HG03439 (cell line): ENCODE measurements around the gene ALS2CL.
"Not testable (repeated sequence)": the region's sequence is repeated elsewhere in the genome, so short reads cannot be mapped to it uniquely, and the experiment has no call there.

ENCODE experiments used
- ATAC-seq: cut with Tn5 transposase; IDR thresholded peaks from one replicate; pipeline ENCODE4 v1.9.1; 2021; ENCODE audit warnings: mild to moderate bottlenecking, moderate library complexity; ENCODE audit not compliant: unreplicated experiment

Gene ALS2CL, protein sequence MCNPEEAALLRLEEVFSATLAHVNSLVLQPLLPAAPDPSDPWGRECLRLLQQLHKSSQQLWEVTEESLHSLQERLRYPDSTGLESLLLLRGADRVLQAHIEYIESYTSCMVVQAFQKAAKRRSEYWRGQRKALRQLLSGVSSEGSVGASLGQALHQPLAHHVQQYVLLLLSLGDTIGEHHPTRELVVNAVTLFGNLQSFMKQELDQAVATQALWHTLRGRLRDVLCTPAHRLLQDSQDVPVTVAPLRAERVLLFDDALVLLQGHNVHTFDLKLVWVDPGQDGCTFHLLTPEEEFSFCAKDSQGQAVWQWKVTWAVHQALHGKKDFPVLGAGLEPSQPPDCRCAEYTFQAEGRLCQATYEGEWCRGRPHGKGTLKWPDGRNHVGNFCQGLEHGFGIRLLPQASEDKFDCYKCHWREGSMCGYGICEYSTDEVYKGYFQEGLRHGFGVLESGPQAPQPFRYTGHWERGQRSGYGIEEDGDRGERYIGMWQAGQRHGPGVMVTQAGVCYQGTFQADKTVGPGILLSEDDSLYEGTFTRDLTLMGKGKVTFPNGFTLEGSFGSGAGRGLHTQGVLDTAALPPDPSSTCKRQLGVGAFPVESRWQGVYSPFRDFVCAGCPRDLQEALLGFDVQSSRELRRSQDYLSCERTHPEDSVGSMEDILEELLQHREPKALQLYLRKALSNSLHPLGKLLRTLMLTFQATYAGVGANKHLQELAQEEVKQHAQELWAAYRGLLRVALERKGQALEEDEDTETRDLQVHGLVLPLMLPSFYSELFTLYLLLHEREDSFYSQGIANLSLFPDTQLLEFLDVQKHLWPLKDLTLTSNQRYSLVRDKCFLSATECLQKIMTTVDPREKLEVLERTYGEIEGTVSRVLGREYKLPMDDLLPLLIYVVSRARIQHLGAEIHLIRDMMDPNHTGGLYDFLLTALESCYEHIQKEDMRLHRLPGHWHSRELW

DNA sequence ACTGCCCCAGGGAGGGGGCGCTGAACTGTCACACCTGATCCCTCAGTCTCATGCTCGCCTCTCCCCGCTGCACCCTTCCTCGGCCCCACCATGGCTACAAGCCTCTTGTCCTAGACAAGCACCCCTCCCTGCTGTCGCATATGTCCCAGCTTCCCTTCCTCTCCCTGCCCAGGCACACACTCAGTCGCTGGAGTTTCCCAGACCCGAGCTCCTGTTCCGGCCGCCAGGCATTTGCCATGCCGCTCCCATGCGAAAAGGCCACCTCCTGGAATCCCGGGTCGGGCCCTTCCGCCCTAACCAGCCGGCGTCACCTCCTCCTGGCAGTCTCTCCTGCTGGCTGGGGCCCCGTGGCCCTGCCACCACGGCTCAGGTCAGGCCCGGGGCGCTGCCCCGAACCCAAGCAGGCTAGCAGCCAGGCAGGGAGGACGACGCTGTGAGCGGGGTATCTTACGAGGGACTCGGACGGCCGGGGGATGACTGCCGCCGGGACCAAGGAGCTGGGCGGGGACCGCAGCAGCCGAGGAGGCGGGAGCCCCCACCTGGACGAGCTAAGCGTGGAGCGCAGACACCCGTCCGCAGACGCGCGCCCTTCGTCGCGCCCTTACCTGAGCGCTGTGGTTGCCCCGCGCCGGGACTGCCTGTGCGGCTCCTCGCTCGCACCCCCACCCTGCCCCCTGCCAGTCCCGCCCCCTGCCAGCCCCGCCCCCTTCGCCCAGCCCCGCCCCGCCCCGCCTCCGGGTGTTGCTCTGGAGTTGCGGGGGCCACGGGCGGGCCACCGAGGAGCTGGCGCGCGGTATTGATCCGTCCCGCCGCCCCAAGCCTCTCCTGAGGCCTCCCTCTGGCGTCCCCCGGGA is at the start of gene ALS2CL:
Gene ALS2CL (minus strand): TSS at position 642 of the 854 bp plus-strand sequence. CDS start 4,239 bp downstream, outside the sequence.
- no peak for ATAC-seq

DNA sequence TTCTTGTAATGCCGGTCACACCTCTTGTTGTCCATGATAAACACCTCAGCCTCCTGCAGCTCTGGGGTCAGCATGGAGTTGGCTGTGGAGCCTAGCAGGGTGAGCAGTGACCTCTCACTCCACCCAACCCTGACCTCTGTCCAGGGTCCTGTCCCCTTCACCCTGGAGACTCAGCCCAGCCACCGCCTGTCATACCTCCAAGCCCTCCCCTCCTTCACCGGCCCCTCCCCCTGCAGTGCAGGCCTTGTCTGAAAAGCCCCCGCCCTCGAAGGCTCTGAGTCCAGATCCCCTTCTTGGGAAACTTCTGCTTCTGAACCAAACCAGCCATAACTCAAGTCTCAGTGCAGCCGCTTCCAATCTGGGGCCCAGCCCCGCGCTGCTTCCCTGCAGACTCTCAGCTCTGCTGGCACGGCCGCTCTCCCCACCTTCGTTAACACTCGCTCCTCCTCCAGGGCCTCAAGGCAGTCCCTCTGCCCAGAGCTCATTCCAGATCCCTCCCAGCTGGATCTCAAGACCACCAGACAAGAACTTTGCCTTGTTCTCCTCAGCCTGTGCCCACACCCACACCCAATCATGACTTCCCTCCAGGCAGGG is 49.6 kb upstream of the ALS2CL start:
- ATAC-seq: no peak

DNA sequence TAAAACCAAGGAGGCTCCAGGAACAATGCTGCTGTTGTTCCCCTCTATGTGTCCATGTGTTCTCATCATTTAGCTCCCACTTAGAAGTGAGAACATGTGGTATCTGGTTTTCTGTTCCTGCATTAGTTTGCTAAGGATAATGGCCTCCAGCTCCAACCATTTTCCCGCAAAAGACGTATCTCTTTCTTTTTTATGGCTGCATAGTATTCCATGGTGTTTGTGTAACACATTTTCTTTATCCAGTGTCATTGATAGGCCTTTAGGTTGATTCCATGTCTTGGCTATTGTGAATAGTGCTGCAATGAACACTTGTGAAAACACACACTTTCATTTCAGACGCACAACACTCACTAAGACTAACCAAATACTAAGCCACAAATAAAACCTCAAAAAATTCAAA is 46.1 kb upstream of the ALS2CL start:
- not testable (repeated sequence) for ATAC-seq

DNA sequence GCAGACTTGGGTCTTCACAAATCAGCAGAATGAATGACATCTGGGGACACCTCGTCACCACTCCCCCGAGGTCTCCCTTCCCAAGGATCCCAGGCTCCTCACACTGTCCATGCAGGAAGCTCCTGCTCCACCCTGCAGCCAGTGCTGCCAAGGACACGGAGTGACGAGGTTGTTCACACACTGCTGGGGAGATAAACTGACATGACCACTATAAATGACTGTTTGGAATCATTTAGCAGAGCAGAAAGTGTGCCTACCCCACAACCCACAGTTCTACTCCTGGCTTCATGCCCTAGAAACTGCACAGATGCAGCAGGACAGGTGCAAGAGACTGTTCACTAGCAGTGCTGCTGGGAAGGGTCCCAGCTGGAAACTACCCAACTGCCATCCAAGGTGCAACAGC is 43.9 kb upstream of the ALS2CL start:
- no peak for ATAC-seq

DNA sequence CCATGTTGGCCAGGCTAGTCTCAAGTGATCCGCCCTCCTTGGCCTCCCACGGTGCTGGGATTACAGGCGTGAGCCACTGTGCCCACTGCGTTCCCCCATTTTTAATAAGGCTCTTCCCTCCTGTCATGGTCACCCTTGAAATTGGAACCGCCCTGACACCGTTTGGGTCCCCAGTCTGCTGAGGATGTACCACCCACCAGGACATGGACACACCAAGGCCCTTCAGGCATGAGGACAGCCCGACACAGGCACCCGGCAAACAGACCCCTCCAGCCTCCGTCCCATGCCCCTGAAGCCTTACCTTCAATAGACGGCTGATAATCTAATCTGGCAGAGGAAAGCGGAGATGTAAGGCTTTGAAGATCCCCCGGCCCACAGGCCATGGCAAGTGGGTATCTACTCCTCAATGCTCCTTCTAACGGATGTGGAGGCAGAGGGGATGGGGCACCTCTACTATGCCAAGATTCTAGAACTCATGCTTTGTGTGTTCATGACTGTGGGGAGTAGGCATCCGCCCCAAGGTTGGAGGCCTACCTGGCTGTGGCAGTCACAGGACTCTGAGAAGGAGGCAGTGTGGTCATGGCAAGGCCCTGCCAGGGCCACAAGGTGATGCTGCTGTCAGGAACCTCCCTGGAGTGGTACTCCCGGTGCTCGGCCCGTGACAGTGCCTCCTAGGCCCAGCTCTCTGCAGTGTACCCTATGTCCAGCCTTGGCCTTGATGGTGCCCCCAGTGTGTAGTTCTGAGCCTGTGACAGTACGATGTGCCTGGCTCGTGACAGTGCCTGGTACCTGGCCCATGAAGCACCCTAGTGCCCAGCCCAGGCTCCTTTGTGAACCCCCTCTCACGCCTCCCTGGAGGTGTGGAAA is 42.8 kb upstream of the ALS2CL start:
- ATAC-seq: no peak

DNA sequence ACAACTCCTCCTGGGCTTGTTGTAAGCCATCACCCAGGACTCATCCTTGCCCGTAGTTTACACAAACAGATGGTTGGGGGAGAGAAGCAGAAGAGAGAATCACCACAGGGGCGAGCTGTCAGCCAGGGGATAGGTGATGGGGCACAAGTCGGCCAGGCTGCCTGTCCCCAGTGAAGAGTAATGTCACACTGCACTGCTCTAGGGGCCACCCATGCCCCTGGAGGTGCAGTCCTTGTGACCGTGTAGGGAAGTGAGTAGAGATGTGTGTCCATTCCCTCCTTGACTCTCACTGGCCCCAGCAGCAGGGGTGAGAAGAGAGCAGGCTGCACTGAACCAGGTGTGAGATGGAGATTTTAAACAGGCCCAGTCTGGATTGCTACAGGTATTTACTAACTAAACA is 41.3 kb upstream of the ALS2CL start:
- no peak for ATAC-seq

DNA sequence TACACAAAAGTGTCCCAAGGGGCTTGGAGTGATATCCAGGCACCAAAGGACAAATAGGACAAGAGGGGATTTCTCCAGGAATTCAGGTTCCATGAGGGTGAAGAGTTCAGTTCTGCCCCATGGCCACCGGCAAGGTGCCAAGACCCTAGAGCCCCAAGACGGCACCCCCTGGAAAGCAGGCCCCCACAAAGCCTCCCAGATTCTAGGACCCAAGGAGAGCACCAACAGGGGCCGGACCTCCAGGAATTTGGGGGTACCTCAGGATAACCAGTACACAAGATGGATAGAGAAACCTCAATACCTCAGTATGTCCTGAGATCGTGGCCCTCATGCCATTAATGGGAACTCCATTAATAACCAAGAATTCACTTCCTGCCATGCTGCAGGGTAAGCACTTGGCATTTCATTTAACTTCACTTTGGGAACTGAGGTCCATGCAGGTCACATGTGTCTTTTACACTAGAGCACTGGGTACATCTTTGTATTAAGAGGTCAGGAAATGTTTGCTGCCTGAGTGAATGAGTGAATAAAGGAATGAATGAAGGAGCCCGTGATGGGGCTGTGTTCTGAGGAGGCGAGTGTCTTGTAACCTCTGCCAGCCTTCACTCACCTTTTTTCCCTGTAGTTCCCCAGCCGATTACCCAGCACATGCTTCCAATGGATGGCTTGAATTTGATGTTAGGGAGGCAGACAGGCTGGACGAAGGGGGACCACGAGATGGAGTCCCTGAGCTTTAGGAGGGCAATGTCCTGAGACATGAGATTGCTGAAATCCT is 39.7 kb upstream of the ALS2CL start:
- no peak for ATAC-seq

DNA sequence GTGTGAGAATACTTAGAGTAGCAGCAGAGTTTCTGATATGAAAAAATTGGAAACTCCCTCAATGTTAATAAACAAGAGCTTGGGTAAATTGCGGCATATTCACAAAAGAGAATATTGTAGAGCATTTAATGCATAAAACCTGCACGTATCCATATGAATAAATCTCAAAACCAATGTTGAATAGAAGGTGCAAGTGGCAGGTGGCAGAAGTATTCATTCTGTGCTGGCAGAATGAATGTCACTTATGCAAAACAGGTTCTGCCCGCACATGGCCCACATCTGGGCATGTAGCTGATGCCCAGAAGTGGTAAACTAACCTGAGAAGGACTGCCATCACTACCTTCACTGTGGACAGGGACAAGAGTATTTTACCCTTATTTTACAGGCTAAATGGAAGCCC is 38.3 kb upstream of the ALS2CL start:
- no peak for ATAC-seq

DNA sequence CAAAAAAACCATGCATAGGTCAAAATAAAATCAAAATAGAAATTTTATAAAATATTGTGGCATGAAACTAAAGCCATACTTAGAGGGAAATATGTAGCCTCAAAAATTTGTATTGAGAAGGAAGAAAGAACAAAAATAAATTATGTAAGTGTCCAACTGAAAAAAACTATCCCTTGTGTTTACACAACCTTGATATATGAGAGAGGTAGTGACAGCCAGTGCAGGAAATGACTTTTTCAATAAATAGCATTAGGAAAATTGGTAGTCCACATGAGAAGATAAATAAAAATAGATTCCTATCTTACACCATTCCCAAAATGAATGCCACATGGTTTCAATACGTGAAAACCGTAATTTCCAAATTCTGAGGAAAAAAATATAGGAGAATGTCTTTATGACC is 37.3 kb upstream of the ALS2CL start:
- no peak for ATAC-seq

DNA sequence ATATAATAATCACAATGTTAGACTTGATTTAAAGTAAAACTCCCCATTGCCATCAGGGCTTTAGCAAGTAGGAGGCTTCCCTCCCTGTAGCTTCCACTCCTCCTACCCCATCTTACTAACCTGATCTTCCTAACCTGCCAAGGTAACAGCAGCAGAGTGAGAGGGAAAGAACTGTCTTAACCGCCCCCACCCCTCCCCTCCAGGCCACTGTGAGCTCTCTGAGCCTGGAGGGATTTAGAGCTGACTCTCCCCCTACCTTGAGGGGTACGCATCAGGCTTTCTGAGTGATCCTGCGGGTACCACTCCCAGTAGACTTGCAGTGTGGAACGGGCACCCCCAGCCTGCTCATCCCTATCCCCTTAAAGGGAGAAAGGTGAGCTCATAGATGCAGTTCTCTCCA is 35.6 kb upstream of the ALS2CL start:
- ATAC-seq: no peak

DNA sequence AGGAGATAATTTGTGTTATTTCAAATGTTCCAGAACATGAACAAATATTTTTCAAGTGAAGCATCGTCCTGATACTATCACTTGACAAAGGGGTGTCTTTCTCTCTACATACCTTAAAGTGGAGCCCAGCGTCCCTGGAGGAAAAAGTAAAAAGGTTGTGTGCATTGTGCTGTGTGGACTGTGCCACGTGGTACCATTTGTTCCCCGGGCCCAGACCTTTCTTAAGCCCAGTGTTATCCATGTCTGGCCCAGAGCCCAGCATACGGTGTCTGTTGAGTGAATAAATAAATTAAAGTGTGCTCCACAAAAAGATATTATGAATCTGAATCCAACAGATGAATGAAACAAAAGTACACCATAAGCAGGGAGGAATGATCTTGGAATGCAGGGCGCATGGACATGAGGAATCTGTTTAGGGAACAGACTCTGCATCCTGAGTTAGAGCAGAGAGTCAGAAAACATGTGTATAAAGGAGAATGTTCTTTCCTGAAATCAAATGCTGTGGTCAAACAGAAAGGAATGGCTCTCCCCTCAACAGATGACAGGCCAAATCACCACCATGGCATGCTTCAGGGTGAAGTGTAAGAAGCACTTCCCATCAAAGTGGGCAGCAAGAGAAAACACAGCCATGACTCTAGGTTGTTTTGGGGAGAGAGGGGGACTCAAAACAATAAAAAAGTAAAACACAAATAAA is 32.3 kb upstream of the ALS2CL start:
- no peak for ATAC-seq

DNA sequence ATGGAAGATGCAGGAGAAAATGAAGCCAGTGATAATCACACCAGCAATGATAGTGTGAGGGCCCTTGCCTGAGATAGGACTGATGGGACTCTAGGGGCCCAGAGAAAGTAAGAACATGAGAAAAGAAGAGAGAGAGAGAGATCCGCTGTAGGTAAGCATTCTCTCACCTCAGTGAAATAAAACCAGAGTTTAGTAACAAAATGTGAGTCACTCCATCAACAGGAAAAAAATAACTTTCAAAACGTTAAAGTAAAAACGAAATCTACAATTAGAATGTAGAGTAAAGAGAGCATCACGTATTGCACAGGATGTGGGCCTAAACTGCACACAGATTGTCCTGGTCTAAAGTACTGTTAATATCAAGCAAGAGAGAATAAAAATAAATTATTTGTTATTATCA is 30.9 kb upstream of the ALS2CL start:
- no peak for ATAC-seq

DNA sequence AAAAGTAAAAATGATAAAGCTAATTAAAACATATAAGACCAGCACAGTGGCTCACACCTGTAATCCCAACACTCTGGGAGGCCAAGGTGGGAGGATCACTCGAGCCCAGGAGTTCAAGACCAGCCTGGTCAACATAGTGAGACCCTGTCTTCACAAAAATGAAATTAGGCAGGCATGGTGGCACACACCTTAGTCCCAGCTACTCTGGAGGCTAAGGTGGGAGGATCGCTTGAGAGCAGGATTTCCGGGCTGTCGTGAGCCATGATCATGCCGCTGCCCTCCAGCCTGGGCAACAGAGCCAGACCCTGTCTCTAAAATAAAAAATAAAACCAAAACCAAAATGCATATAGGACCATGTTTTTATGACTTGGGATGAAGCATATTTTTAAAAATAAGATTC is 29.0 kb upstream of the ALS2CL start:
- no peak for ATAC-seq

DNA sequence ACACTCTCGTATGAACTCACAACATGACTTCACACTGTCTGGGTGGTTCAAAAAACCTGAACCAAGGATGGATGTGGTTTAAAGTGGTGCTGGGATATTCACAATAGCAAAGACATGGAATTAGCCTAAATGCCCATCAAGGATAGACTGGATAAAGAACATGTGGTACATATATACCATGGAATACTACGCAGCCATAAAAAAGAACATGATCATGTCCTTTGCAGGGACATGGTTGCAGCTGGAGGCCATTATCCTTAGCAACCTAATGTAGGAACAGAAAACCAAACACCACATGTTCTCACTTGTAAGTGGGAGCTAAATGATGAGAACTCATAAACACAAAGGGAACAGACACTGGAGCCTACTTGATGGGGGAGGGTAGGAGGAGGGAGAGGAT is 27.5 kb upstream of the ALS2CL start:
- ATAC-seq: no peak

DNA sequence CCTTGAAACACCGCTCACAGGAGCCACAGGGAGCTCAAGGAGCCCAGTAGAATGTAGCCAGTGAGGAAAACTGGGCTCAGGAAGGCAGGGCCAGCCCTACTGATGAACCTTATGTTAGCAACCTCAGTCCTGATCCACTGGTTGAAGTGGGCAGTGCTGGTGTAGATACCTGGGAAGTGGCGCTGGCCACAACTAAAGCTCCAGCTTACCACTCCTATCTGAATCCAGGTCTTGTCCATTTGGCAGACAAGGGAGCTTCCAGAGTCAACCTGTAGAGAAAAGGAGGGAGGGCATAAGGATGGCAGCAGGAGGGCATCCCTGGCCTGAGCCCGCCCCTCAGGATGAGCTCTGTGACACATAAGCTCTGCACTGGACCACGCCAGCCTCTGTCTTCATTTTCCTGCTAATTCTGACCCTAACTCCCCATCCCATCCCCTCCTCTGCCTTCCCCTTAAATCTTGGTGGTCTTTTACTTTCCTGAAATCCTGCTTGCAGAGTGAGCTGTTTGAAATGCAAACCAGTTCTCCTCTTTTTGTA is 26.3 kb upstream of the ALS2CL start:
- no peak for ATAC-seq

DNA sequence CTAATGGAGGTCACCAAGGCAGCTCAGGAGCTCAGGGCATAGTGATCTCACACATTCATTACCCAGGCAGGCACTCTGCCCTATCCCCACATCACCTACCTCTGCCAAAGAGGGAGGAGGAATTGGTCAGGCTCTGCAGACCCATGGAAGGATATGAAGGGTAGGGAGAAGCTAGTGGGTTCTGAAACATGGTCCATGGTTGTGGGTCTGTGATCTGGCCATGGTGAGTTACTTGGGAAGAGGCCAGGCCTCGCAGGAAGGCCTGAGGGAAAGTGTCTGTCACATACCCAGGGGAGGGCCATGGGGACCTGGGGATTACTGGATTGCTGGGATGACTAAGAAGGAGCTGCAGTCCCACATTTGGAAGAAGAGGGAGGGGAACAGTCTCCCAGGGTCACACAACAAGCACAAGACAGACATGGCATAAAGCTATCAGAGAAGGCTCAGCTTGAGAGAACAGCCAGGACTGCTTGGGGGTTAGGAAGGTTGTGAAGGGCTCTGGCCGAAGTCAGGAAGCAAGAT is 25.6 kb upstream of the ALS2CL start:
- no peak for ATAC-seq

DNA sequence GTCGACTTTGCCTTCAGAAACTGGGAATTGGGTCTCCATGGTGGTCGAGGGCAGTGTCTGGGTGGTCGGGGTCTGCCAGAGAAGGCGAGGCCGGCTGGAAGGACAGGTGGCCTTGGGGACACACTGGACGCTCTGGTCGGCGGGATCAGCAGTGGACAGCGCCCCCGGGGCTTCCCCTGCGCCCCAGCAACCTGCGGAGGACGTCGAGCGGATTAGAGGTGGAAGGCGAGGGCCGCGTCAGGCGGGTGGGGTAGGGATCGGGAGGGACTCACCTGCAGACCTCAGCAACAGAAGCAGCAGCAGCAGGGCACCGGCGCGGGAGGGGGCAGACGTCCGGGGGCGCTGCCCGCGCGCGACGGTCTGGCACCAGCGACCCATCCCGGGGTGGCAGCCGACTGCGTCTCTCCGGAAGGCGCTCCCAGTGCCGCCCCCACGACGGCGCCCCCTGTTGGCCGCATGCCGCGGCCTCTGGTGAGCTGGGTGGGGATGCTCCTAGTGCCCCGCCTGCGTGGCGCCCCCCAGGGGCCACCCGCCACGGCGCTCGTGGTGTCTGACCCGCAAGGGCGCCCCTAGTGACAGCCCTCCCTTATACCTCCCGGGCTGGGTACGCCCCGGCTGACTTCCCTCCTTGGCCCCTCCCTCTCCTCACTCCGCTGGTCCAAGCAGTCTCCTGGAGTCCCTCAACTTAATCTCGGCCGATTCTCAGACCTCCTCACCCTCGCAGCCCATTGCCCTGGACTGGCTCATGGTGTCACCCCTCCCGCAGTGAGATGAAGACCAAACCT is 24.2 kb upstream of the ALS2CL start, which contains the start of gene PRSS50:
Gene PRSS50 (minus strand): TSS at position 423 of the 785 bp plus-strand sequence. CDS start 45 bp downstream, at position 378.
- ATAC-seq: no peak
